GM21737 (cell line): ENCODE measurements around the gene IGSF22.

Experiments used
- ATAC-seq: cut with Tn5 transposase; IDR thresholded peaks from one replicate; pipeline ENCODE4 v1.9.1; 2021; ENCODE audit warnings: mild to moderate bottlenecking, moderate library complexity; ENCODE audit not compliant: unreplicated experiment

Gene IGSF22

DNA sequence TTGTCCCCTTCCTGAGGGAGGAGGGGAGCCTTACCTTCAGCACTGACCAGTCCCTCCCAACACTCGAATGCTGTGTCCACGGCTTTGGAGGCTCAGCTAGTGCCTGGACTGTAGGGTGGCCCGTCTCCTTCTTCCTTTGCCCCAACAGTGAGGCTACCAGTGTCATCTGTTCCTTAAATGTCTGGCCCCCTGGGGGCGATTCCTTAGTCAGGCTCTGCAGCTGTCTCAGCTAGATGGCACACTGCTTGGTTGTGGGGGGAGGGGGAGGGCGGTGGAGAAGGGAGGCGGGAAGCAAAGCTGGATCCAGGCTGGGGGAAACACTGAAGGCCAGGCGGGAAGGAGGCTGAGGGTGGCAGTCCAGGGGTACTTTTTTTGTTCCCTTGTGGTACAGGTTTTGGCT is at the start of gene IGSF22:
Gene IGSF22 (minus strand): TSS at position 149 of the 400 bp plus-strand sequence. CDS start 1,952 bp downstream, outside the sequence.
- no peak for ATAC-seq

DNA sequence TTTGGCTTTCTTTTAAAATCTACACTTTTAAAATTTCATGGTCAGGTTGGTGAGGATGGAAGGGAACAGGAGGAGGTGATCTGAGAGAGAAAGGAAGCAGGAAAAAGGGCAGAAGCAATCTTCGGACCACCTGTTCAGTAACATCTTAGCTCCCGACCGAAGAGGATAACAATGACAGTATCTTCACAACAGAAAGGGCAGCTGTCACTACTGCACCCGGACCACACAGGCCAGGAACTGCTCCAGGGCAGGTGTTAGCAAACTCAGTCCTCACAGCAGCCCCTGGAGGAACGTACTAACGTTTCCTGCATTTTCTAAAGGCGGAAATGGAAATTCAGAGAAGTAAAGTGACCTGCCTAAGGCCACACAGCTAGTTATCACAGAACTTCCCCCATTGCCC is 48.8 kb upstream of the IGSF22 start:
- no peak for ATAC-seq

DNA sequence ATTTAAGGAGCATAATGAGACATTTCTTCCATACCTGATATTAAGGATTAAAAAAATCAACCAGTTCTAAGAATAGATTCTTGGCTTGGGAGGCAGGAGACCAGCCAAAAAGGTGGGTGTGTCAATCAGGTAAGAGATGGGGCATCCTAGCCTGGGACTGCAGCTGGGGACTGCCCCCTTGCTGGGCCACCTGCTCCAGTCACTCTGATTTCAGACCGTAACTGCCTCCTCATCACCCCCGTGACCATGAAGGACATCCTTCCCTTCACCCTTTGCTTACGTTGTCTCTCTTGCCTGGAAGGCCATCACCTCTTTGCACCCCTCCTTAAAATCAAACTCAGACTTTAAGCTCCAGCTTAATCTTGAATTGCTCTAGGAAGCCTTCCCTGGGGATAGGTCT is 47.7 kb upstream of the IGSF22 start:
- ATAC-seq, result no peak

DNA sequence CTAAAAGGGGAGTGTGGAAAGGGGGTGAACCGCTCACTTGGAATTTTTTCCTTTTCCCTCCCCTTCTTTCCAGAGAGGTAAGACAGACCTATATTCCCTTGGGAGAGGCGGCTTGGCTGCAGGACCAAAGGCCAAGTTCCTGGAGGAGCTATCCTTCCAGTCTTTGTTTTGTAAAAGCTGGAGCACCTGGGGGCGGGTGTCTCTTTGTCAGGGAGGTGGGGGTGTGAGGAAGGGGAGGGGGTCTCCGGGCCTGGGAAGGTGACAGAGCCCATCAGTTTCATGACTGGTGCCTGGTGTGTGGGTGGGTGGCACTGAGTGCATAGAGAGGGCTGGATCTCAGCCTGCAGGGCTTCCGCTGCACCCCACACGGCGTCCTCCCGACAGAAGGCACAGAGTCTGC is 47.1 kb upstream of the IGSF22 start:
- no peak for ATAC-seq

DNA sequence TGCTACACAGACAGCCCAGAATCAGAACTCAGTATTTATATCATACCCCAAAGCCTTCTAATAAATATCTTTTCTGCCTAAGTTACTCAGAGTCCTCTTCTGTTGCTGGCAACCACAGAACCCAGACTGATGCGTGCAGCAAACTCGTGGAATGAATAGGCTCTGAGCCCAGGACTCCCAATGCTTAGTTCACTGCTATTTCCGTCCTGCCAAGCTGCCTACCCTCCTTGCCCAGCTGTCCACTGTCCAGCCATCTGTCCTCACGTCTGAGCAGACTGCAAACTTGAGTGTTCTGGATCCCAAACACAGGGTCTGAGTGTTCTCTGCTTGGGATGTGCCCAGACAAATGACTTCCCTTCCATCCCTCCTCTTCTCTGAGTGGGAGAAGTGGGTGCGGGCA is 46.2 kb upstream of the IGSF22 start:
- ATAC-seq, result no peak

- no peak for ATAC-seq
Measured at GRCh38 chr11:18771266-18772035, 45.5 kb upstream of the IGSF22 start.

- no peak for ATAC-seq
Measured at GRCh38 chr11:18770479-18771125, 44.6 kb upstream of the IGSF22 start.

DNA sequence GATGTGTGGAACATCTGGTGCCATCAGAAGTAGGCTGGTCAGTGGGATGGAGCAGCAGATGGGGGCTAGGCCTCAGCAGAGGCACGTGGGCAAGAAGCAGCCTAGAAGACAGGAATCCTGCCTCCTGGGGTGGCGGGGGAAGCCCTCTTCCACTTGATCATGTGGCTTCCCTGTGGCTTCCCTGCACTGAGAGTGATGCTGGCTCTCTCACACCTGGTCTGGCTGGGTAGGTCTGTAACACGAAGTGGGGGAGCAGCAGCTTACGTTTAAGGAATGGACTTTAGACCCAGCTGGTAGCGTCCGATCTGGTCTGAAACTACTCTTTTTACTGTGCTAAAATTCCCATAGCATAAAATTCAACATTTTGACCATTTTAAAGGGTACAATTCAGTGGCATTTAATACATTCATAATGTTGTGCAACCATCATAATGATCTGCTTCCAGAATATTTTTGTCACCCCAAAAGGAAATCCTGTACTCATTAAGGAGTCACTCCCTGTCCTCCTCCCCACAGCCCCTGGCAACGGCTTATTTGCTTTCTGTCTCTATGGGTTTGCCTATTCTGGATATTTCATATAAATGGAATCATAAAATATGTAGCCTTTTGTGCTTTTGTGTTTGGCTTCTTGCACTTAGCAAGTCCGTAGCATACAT is 43.9 kb upstream of the IGSF22 start:
- ATAC-seq, result peak; percentile 61

DNA sequence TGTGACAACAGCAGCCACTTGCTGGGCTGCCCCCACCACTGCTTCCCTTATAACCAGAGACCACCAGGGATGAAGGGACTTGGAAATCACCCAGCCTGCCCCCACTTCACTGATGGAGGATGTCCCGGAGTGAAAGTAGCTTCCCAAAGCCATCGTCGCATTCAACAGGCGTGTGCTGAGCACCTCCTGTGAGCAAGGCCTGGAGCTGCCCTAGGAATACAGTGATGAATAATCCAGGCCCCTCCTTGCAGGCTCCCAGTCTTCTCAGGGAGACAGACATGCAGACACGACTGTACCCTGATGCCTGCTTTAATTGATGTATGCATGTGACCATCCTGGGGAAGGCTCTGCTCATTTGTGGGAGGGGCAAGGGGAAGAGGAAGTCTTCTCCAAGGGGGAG is 43.0 kb upstream of the IGSF22 start:
- no peak for ATAC-seq

DNA sequence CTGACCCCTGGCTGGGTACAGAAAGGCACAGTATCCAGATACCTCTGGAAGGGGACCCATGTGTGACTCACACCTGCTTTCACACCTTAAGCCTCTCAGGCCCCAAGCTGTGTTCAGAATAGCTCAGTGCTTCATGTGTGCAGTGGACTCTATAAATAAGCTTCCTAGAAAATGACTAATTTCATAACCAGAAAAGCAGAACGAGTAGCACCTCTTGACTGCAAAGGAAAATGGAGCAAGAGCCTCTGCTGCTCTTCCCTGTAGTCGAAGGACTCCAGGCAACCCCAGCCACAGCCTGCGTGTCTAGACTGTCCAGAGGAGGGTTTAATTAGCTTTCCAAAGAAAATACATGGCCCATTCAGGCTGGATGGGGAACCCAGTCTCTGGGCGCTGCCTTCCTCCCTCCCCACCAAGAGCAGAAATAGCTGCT is 42.5 kb upstream of the IGSF22 start:
- peak; percentile 80 for ATAC-seq

- ATAC-seq, result no peak
Measured at GRCh38 chr11:18766015-18766414, 40.0 kb upstream of the IGSF22 start.

DNA sequence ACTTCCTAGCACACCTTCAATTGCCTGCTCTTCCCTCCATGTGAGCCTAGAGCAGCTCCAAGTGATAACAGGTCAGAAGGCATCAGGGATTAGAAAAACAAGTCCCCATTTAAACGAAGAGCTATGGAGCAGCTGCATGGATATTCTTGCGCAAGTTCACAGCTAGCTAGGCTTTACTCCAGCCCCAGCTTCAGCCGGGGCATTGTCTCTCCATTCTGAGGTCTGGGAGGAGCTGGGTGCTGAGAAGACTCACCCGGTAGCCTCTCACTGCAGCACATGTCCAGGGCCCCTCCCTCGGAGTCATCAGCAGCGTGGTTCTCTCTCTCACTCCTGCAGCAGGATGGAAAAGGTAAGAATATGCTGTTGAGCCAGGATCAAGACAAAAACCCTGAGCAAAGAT is 39.6 kb upstream of the IGSF22 start:
- no peak for ATAC-seq

DNA sequence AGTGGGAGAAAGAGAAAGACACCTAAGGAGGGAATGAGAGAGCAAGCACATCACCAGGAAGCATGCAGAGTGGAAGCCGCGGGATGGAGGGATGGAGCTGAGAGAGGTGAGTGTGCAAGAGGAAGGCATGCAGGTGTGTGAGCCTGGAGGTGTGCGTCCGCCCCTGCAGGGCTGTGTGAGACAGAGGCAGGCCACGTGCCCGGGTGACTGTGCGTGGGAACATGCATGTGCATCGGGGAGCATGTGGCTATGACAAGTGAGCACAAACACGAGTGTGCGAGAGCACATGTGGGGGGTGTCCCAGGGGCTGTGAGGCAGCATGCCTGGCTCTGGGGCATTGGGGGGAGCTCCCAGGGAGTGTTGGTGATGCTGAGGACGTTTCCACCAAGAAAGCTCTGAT is 35.8 kb upstream of the IGSF22 start:
- ATAC-seq, result no peak

DNA sequence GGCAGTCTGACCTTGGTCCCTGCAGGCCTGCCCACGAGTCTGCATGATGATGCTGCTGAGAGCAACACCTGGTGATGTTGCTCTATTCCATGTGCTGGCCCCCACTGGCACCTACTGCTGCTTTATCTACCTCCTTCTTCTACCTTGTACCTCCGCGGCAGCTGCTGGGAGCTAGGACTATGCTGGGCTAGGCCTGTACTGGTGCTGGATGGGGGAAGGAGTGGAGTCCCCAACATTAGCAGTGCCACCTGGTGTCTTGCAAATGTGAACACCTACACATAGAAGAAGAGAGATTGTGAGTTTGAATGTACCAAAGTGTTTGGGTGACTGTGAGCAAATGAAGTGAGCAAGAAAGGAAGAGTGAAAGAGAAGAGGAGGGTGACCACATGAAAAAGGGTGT is 35.2 kb upstream of the IGSF22 start:
- ATAC-seq, result no peak

GRCh38 chr11:18757811-18758210 is 31.8 kb upstream of the IGSF22 start:
- ATAC-seq, result no peak

DNA sequence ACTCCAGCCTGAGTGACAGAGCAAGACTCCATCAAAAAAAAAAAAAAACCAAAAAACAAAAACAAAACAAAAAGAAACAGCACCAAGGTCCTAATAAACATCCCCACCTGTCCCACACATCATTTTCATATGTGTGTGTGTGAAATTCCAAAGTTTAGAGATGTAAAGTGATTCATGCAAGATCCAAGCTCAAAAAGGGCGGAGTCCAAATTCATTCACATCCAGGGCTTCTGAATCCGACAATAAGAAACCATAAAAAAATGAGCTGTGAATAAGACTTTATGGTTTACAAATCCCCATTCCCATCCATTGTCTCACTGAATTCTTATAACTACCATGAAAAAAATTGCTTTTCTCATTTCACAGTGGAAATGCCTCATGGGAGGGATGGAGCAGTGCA is 30.9 kb upstream of the IGSF22 start:
- ATAC-seq, result no peak

DNA sequence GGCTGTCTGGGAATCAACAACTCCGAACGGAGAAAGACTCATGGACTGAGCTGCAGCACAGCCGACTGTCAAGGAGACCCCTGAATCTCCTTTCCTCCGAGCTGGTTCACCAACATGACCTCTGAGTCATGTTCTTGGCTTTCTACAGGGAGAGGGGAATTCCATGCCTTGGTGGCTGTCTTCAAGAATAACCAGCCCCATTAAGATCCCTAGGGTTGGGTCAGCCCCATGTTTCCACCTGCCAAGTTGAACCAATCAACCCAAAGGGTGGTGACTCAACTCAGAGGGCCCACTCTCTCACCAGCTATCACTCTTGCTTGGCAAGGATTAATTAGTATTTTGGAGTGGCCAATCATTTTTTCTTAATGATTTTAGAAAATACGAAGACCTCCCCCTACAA is 28.3 kb upstream of the IGSF22 start:
- no peak for ATAC-seq

GRCh38 chr11:18752502-18752901 is 26.5 kb upstream of the IGSF22 start:
- no peak for ATAC-seq

DNA sequence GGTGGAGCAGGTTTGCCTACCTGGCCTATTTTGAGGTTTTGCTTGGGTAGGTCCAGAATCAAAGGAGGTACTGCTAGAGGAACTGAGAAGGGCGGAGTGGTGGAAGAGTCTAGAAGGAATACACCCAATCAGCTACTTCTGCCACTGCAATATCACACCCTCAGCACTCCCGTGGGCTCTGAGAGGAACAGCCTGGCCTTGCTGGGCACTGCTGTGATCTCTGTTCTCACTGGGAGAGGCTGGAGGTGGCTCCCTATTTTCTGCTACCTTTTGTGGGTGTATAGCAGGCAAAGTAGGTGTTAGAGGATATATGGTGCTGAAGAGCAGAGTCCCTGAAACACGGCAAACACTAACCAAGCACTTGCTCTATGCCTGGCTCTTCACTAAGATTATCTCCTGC is 25.0 kb upstream of the IGSF22 start:
- no peak for ATAC-seq

DNA sequence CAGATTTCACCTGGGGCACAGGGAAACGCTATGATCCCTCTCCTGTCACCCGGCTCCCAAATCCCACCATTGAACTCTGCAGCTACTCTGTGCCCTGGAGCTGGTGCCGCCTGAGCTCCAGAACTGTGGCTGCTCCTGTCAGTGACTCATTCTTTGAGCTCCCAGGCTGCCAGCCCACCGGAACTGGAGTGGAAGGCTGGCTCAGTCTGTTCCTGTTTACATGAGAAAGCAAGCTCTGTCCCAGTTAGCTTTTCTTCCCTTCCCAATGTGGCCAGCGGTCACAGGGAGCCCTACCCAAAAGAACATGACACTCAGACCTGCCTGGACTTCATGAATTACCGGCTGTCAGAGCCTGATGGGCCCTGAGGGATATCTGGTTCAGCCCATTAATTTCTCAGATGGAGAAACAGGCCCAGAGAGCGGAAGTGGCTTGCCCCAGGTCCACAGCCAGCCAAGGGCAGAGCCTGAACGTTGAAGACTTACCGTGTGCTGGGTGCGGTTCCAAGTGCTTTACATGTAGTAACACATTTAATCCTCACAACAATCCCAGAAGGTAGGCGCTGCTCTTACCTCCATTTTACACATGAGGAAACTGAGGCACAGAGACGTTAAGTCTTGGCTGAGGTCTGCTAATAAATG is 23.8 kb upstream of the IGSF22 start:
- no peak for ATAC-seq

GRCh38 chr11:18748766-18749365 is 22.9 kb upstream of the IGSF22 start:
- ATAC-seq, result no peak
